ENCODE results near the gene RPS19. TPM values are rescaled to one million over a fixed set of nuclear protein-coding genes. Genes with fewer than 3 reads are reported as not detected.

The RPS19 gene
- polyA plus RNA-seq, 3 donors: 1,302 to 1,867 (median 1,631) TPM

GRCh38 chr19:41847351-41848105, 12.5 kb upstream of the RPS19 start:
- DNase-seq (ENCODE audit: extremely low read depth in 1 of 11, low read depth in 9 of 11, low spot score in 4 of 11): no peak

DNA sequence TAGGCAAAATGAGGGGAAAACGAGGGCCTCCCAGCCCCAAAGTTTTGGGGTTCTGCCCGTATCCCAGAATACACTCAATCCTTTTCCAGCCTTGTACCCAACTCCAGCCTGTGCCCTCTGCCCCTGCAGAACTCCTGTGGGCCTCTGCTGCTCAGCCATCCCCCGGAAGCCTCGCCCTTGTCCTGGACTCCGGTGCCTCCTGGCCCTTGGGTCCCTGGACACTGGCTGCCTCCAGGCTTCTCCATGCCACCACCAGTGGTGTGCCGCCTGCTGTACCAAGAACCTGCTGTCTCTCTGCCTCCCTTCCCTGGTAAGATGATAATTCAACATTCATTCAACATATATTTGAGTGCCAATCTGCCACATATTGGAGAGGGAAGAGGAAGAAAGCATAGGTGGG, 11.4 kb upstream of the RPS19 start:
- DNase-seq (ENCODE audit: extremely low read depth in 1 of 11, low read depth in 9 of 11, low spot score in 4 of 11): no peak

GRCh38 chr19:41849067-41849466, 11.0 kb upstream of the RPS19 start:
- no peak for DNase-seq (ENCODE audit: extremely low read depth in 1 of 11, low read depth in 9 of 11, low spot score in 4 of 11)

- no peak for DNase-seq (ENCODE audit: extremely low read depth in 1 of 11, low read depth in 9 of 11, low spot score in 4 of 11)
Observed at GRCh38 chr19:41850381-41850780, 9.7 kb upstream of the RPS19 start.

DNA sequence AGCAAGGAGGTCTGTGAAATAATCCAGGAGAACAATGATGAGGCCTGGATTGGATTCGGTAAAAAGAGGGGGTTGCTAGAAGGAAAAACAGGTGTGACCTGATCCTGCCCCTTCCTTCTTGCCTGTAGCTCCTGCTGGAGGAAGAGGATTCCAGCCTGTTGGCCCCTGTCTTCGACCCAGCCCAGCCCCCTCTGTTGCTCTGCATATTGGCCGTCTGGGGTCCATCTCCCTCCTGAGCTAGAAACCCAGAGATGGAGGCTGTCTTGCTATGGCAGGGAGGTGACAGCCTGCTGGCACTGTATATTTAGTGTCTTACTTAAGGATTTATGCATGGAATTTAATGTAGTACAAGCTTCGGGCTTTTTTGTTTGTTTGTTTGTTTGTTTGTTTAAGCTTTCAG, 8.6 kb upstream of the RPS19 start:
- DNase-seq (ENCODE audit: extremely low read depth in 1 of 11, low read depth in 9 of 11, low spot score in 4 of 11): no peak

DNA sequence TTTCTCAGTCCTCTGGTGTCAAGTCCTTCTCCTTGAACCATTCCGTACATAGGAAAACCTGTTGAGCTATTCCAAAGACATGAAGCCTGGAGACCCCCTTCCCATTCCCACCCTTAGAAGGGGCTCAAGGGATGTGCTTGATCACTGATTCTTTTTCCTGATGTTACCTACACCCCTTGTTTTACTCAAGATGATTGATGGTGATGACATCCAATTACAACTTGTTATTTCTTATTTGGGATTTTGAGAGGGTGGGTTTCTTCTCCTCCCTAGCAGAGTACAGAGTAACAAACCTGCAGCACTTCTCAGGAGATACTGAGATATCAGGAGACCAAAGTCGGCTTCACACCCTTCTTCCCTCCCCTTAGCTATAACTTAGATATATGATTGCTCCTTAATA, 6.7 kb upstream of the RPS19 start:
- DNase-seq (ENCODE audit: extremely low read depth in 1 of 11, low read depth in 9 of 11, low spot score in 4 of 11): no peak

GRCh38 chr19:41853768-41854167, 6.3 kb upstream of the RPS19 start:
- DNase-seq (ENCODE audit: extremely low read depth in 1 of 11, low read depth in 9 of 11, low spot score in 4 of 11): no peak

DNA sequence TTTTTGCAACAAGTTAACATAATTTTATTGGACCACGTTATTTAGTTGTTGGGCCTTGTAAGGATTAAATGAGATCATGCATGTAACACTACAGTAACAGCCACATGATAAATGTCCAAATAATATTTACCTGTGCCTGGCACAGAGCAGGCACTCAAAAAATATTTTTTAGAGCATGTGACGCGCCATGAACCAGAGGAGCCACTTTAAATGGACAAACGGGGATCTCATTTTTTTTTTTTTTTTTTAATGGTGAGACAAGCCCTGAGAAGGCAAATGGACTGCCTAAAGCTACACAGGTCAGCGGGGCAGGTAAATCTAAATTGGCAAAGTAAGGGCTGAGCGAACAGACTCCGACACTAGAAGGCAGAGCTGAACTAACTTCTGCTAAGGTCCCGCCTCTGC, 840 bp upstream of the RPS19 start:
- DNase-seq (ENCODE audit: extremely low read depth in 1 of 11, low read depth in 9 of 11, low spot score in 4 of 11): no peak

- no peak for DNase-seq (ENCODE audit: extremely low read depth in 1 of 11, low read depth in 9 of 11, low spot score in 4 of 11)
Observed at GRCh38 chr19:41860419-41861115, 512 bp downstream of the RPS19 start.

- DNase-seq (ENCODE audit: extremely low read depth in 1 of 11, low read depth in 9 of 11, low spot score in 4 of 11): no peak
Observed at GRCh38 chr19:41861116-41861768, 1.2 kb downstream of the RPS19 start.

DNA sequence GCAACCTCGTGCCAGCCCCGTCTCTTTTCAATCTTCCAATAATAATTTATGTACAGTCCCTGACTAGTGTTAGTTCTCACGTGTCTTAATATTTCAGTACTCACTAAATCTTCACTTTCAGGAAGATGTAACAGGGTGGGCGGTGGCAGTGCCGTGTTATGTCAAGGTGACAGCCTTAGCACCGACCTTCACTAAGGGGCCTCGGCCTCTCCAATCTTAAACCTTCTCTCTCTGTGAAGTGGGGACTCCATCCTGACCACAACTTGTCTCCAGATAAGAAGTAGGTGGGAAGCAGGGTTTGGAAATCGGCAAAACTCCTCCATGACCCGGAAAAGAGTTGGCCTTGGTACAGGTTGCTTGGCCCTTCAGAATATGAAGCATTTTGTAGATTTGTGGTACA, 1.8 kb downstream of the RPS19 start:
- DNase-seq (ENCODE audit: extremely low read depth in 1 of 11, low read depth in 9 of 11, low spot score in 4 of 11): no peak

GRCh38 chr19:41862445-41862986, 2.5 kb downstream of the RPS19 start:
- DNase-seq (ENCODE audit: extremely low read depth in 1 of 11, low read depth in 9 of 11, low spot score in 4 of 11): no peak

DNA sequence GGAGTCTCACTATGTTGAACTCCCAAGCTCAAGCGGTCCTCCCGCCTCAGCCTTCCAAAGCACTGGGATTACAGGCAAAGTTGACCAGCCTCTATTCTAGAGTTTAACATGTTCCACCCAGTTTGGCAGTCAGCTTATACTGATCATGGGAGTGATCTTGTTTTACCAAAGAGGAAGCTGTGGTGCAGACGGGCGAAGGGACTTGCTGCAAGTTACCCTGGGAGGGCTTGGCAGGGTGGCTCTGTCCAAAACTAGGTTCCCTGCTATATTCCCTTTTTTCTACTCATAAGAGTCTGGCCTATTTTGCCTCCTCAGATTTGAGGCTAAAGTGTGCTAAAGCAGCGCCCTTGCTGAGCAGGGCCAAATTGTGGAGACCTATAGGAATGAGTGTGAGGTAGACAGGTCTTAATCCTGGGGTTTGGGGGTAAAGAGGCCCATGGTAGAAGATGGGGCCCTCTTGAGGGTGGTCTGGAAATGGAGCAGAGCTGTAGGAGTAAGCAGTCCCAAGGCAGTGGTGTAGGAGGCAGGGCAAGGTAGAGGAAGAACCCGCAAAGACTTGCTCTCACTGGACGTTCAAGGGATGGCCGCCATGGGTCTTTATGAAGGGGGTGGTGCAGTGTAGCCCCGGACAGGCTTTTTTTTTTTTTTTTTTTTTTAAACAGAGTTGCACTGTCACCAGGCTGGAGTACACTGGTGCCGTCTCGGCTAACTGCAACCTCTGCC, 3.3 kb downstream of the RPS19 start:
- DNase-seq (ENCODE audit: extremely low read depth in 1 of 11, low read depth in 9 of 11, low spot score in 4 of 11): no peak

GRCh38 chr19:41864374-41864773, 4.3 kb downstream of the RPS19 start:
- DNase-seq (ENCODE audit: extremely low read depth in 1 of 11, low read depth in 9 of 11, low spot score in 4 of 11): no peak

DNA sequence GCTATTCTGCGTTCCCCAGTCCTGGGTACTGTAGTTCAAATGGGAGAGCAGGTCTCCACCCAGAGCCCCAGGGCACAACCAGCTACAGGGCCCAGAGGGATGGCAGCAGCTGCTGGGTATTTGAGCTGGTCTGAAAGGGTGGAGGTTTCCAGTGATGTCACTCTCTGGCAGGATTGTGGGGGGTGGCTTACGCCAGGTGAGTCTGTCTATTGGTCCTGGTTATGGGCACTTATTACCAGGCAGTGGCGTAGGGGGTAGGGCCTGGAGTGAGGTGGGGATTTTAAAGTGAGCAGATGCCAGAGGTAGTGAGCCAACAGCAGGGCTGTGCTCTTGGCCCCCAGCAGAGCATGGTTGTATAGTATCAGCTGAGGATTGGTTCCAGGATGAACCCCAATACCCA, 6.2 kb downstream of the RPS19 start:
- no peak for DNase-seq (ENCODE audit: extremely low read depth in 1 of 11, low read depth in 9 of 11, low spot score in 4 of 11)

GRCh38 chr19:41868120-41868988, 8.3 kb downstream of the RPS19 start:
- no peak for DNase-seq (ENCODE audit: extremely low read depth in 1 of 11, low read depth in 9 of 11, low spot score in 4 of 11)

- DNase-seq (ENCODE audit: extremely low read depth in 1 of 11, low read depth in 9 of 11, low spot score in 4 of 11): no peak
Observed at GRCh38 chr19:41868989-41869300, 8.9 kb downstream of the RPS19 start.

- no peak for DNase-seq (ENCODE audit: extremely low read depth in 1 of 11, low read depth in 9 of 11, low spot score in 4 of 11)
Observed at GRCh38 chr19:41869374-41869955, 9.4 kb downstream of the RPS19 start.
